ENCODE results near the gene AMMECR1.

The AMMECR1 gene

DNA sequence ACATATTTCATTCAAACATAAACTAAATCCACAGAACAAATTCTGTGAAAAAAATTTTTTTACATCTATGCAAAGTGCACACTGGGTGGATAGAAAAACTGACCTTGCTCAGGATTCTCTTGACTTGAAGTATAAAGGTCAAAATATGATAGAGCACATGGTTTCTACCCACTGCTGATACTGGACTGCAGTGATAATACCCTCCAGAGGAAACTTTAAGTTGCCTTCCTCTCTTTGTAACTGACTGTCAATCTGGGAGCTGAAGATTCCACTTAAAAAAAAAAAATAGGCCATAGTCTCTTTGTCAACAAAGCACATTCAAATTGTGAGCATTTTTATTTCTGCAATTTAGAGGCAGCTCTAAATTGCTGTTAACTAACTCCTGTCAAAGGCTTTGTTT, 3.2 kb upstream of the AMMECR1 start:
- no peak for DNase-seq (ENCODE audit: low spot score)
- H3K27ac ChIP-seq: no peak overlapping the region
- ChIA-PET CTCF (no interaction called here), POLR2A (ENCODE audit: low non-redundant PET) (no interaction called here)
- TF ChIP-seq, protein P1, sequence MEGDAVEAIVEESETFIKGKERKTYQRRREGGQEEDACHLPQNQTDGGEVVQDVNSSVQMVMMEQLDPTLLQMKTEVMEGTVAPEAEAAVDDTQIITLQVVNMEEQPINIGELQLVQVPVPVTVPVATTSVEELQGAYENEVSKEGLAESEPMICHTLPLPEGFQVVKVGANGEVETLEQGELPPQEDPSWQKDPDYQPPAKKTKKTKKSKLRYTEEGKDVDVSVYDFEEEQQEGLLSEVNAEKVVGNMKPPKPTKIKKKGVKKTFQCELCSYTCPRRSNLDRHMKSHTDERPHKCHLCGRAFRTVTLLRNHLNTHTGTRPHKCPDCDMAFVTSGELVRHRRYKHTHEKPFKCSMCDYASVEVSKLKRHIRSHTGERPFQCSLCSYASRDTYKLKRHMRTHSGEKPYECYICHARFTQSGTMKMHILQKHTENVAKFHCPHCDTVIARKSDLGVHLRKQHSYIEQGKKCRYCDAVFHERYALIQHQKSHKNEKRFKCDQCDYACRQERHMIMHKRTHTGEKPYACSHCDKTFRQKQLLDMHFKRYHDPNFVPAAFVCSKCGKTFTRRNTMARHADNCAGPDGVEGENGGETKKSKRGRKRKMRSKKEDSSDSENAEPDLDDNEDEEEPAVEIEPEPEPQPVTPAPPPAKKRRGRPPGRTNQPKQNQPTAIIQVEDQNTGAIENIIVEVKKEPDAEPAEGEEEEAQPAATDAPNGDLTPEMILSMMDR (conservative IDR thresholded peaks at IDR 0.05; ENCODE audit: low read depth): no peak

DNA sequence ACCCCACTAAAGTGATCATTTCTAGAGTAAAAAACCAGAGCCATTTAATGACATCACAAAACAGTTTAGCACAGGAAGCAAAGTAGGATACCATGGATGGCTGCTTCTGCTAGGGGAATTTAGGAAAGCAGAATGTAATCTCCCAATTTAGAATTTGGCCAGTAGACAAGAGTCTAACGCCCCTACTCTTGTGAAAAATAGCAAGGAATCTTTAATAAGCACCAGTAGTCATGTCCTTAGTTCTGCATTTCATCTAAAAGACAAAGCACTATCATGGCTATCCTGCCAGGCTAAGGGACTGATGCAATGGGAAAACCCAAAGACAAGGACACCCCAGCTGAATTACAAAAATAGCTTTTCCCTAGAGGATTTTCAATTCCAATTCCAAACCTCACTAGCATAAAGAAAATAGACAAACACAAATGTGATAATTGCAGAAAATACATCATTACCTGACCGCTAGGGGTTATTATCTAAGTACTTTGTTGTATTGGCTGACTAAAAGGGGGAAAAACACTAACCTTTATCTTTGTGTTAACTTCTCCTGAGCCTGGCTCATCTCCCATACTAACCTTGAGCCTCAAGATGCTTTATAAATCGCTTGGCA, 2.6 kb upstream of the AMMECR1 start:
- DNase-seq (ENCODE audit: low spot score): no peak
- no peak overlapping the region for H3K27ac ChIP-seq
- TF ChIP-seq, protein P1 (conservative IDR thresholded peaks at IDR 0.05; ENCODE audit: low read depth): no peak
- ChIA-PET POLR2A (ENCODE audit: low non-redundant PET) (no interaction called here), CTCF (no interaction called here)

DNA sequence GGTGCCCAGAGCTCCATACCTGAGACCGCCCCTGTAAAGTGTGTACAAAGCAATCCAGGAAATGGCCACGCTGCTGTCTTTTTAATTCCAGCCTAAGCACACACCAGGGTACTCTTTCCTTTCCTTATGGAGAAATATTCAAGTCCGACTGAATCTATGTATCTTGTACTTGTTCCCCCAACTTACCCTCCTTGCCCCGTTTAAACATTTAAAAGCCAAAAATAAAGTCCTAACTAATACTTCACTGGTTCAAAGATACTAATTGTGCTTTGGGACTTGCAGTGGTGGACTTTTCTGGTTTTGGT, 731 bp upstream of the AMMECR1 start:
- DNase-seq (ENCODE audit: low spot score): no peak
- POLR2A ChIA-PET (ENCODE audit: low non-redundant PET): no interaction called here
- CTCF ChIA-PET: interaction anchor here (0.6 to 2.2 kb wide), 2 partner anchors 94 to 96 kb away, joined by 3 to 5 read pairs; no protein-coding TSS in a partner anchor
- TF ChIP-seq, protein P1 (conservative IDR thresholded peaks at IDR 0.05; ENCODE audit: low read depth): no peak
- peak overlapping the region; percentile 85 for H3K27ac ChIP-seq

DNA sequence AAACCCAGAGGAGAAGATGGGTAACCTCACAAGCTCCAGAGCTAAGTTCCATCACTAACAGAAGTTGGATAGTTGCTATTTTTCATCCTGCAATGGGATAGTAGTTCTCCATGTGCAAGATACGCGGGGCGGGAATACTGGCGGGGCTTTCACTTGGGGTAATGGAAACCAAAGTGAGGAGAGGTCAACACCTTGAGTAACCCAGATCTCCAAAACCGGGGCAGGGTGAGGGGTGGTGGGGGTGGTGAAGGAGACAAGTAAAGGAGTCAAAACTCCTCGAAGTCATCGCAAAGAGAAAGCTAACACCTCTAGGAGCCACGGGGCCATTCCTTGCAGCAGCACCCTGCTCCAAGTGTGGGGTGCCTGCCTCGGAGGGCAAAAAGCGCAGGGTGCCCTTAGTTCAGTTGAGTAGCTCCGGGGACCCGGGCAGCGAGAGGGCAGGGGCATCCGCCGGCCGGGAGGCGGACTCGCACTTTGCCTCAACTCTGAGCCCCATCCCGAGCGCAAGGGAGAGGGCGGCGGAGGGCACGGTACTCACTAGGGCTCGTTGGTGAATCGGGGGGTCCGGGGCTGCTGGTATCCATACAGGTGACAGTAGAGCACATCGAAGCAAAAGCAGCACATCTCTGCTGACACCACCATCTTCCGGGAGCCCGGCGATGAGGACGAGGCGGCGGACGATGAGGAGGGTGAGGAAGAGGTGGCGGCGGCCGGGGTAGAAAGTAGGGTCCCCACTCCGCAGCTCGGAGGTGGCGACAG, 645 bp downstream of the AMMECR1 start:
- TF ChIP-seq, protein P1 (conservative IDR thresholded peaks at IDR 0.05; ENCODE audit: low read depth): no peak
- ChIA-PET POLR2A (ENCODE audit: low non-redundant PET) (interaction anchor here (0.6 kb wide), 1 partner anchor 1402 kb away, joined by 3 read pairs; no protein-coding TSS in a partner anchor), CTCF (interaction anchor here (0.6 to 2.2 kb wide), 3 partner anchors 79 to 149 kb away, joined by 3 to 5 read pairs (median 3); no protein-coding TSS in a partner anchor)
- peak; percentile 18 for DNase-seq (ENCODE audit: low spot score)
- peak overlapping the region; percentile 85 for H3K27ac ChIP-seq

DNA sequence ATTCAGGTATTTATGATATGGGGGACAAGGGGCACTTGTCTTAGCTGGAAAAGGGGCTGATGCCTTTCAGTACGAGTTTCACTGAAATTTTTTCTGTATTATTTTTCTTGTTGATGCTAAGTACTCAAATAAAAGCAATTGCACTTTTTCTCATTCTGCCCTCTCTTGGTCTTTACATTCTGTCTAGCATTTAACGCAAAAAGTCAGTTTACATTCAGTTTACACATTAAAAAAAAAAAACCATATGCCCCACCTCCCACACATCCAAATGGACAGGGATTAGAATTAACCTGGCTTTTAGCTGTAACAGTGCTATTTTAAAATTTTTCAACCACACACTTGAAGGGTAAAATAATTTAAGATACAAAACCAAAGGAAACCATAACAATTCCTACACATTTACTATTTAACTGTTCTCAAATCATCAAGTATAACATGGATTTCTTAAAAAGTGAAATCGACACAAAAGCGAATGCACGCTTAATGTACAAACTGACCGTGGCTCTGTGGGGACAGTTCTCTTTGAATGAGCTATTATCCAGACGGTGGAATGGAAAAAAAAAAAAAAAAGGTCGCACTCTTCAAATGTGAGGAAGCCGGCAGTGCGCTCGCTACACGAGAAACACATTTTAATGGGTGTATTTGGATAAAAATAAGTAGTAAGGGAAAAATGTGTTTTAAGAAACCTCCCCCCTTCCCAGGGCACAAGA, 1.4 kb downstream of the AMMECR1 start:
- POLR2A ChIA-PET (ENCODE audit: low non-redundant PET): no interaction called here
- H3K27ac ChIP-seq: no peak overlapping the region
- CTCF ChIA-PET: interaction anchor here (0.5 to 2.2 kb wide), 5 partner anchors 80 to 661 kb away, joined by 3 to 5 read pairs (median 3); no protein-coding TSS in a partner anchor
- TF ChIP-seq, protein P1 (conservative IDR thresholded peaks at IDR 0.05; ENCODE audit: low read depth): no peak
- no peak for DNase-seq (ENCODE audit: low spot score)

DNA sequence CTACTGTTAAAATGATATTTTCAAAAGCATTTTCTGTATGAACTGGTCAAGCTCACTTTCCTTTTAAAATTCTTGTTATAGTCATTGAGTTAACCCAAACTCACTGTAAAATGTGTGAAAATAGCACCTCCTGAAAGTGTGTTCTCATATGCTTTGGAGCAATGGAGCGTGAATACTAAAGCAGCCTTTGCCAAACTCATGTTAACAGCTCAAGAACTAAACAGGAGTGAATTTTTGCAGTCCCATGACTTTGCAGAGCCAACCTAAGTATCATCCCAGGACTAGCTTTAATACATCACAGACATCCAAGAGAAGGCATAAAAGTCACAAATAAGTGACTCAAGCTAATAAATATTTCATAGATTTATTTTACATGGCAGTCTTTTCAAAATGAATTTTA, 2.3 kb downstream of the AMMECR1 start:
- no peak for DNase-seq (ENCODE audit: low spot score)
- TF ChIP-seq, protein P1 (conservative IDR thresholded peaks at IDR 0.05; ENCODE audit: low read depth): no peak
- ChIA-PET CTCF (no interaction called here), POLR2A (ENCODE audit: low non-redundant PET) (interaction anchor here (0.7 kb wide), 1 partner anchor 135 kb away, joined by 3 read pairs; no protein-coding TSS in a partner anchor)
- no peak overlapping the region for H3K27ac ChIP-seq

Data from RWPE1 (cell line).